Measurements from ENCODE around the gene LCLAT1.
"Not testable (repeated sequence)": the region's sequence is repeated elsewhere in the genome, so short reads cannot be mapped to it uniquely, and the experiment has no call there.

LCLAT1 gene

DNA sequence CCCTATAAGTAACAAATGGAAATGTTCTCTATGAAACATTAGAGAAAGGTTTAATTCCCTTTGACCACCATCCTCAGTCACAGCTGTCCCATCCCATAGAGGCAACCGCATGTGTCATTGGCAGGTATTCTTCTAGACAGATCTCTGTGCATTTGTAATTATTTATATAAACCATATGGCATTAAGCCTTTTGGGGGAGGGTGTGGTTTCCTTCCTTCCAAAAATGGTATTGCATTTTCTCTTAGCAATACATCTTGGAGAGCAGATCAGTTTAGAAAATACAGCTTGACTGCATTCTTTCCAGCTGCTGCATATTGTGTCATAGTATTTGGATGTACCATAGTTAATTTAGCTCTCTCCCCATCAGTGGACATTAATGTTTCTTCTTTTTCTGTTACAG, 57.7 kb downstream of the LCLAT1 start:
- H3K9me3 Mint-ChIP-seq: peaks cover 24% of the 10 kb centered on the region

DNA sequence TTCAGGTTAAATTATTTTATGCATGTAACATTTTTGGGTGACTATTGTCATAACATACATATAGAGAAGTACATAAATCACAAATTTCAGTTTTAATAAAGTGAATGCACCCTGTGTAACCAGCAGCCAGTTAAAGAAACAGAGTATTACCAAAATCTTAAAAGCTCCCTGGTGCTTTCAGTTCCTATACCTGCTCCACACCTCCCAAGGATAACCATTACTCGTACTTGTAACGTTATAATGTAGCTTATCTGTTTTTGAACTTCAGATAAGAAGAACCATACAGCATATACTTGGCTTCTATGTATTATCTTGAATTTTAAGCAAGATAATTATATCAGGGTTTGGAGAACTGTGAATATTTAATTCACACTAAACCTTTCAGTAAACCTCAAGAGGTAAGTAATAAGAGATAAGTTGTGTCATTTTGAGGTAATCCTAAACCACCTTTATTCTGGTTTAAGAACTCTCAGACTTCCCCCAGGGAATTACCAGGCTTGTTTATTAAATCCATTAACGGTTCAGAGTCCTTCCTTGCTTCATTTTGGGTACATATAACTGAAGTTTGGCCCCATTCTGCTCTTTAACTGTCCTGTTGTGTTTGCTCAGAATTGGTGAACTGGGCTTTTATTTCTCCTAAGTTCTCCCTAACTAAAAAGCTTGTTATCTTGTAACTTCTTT, 58.6 kb downstream of the LCLAT1 start:
- peaks cover 53% of the 10 kb centered on the region for H3K4me1 Mint-ChIP-seq (ENCODE audit: low read depth)

More for the DNA sequence above, 57.7 kb downstream of the LCLAT1 start:
- Mint-ChIP-seq H3K27me3 (no peaks in the 10 kb centered on the region), H3K4me1 (ENCODE audit: low read depth) (peaks cover 47% of the 10 kb centered on the region), H3K36me3 (ENCODE audit: low read depth) (peaks cover 41% of the 10 kb centered on the region), H3K27ac (peak overlapping the region; percentile 27), H3K4me3 (no peak overlapping the region)

DNA sequence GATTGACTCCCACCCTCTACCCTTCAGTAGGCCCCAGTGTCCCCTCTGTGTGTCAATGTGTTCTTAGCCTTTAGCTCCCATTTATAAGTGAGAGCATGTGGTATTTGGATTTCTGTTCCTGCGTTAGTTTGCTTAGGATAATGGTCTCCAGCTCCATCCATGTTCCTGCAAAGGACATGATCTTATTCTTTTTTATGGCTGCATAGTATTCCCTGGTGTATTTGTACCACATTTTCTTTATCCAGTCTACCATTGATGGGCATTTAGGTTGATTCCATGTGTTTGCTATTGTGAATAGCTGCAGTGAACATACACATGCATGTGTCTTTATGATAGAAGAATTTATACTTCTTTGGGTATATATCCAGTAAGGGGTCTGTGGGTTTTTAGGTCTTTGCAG, 60.4 kb downstream of the LCLAT1 start:
- not testable (repeated sequence) for H3K27ac Mint-ChIP-seq, H3K27me3 Mint-ChIP-seq, H3K4me3 Mint-ChIP-seq
- peaks cover 19% of the 10 kb centered on the region for H3K36me3 Mint-ChIP-seq (ENCODE audit: low read depth)
- H3K9me3 Mint-ChIP-seq: peaks cover 17% of the 10 kb centered on the region
- peaks cover 59% of the 10 kb centered on the region for H3K4me1 Mint-ChIP-seq (ENCODE audit: low read depth)

More for the DNA sequence above, 58.6 kb downstream of the LCLAT1 start:
- Mint-ChIP-seq H3K27ac (no peak overlapping the region), H3K4me3 (no peak overlapping the region), H3K36me3 (ENCODE audit: low read depth) (peaks cover 36% of the 10 kb centered on the region), H3K9me3 (peaks cover 23% of the 10 kb centered on the region), H3K27me3 (no peaks in the 10 kb centered on the region)

DNA sequence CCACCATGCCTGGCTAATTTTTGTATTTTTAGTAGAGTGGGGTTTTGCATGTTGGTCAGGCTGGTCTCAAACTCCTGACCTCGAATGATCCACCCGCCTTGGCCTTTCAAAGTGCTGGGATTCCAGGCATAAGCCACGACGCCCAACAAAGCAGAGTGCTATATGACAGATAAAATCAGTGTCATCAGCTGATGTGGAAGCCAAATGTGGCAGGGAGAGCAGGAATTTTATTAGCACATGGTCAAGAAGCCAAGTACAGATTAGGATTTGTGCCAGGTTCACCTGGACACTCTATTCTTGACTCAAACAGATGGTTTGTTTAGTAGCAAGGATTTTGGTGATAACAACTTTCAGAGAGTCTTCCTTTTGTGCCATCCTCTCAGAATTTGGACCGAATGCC, 62.7 kb downstream of the LCLAT1 start:
- no peaks in the 10 kb centered on the region for H3K27me3 Mint-ChIP-seq
- peaks cover 17% of the 10 kb centered on the region for H3K36me3 Mint-ChIP-seq (ENCODE audit: low read depth)
- H3K4me3 Mint-ChIP-seq: no peak overlapping the region
- peaks cover 51% of the 10 kb centered on the region for H3K4me1 Mint-ChIP-seq (ENCODE audit: low read depth)
- peaks cover 12% of the 10 kb centered on the region for H3K9me3 Mint-ChIP-seq
- H3K27ac Mint-ChIP-seq: no peak overlapping the region

DNA sequence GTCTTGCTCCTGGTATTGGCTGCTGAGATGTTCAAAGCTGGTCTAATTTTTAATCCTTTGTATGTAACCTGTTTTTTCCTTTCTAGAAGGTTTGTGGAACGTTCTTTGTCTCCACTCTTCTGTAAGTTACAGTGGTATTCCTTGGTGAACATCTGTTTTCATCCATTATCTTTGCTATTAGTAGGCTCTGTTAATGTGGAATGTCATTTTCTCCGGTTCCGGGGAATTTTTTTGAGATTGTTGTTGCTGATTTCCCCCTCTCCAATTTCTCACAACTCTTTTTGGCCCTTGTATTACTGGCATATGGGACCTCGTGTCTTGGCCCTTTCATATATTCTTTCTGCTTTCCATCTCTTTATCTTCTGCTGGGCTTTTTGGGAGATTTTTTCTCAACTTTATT, 63.4 kb downstream of the LCLAT1 start:
- Mint-ChIP-seq H3K9me3 (peaks cover 12% of the 10 kb centered on the region), H3K4me1 (ENCODE audit: low read depth) (peaks cover 49% of the 10 kb centered on the region), H3K27ac (no peak overlapping the region), H3K4me3 (no peak overlapping the region), H3K27me3 (no peaks in the 10 kb centered on the region), H3K36me3 (ENCODE audit: low read depth) (peaks cover 20% of the 10 kb centered on the region)

DNA sequence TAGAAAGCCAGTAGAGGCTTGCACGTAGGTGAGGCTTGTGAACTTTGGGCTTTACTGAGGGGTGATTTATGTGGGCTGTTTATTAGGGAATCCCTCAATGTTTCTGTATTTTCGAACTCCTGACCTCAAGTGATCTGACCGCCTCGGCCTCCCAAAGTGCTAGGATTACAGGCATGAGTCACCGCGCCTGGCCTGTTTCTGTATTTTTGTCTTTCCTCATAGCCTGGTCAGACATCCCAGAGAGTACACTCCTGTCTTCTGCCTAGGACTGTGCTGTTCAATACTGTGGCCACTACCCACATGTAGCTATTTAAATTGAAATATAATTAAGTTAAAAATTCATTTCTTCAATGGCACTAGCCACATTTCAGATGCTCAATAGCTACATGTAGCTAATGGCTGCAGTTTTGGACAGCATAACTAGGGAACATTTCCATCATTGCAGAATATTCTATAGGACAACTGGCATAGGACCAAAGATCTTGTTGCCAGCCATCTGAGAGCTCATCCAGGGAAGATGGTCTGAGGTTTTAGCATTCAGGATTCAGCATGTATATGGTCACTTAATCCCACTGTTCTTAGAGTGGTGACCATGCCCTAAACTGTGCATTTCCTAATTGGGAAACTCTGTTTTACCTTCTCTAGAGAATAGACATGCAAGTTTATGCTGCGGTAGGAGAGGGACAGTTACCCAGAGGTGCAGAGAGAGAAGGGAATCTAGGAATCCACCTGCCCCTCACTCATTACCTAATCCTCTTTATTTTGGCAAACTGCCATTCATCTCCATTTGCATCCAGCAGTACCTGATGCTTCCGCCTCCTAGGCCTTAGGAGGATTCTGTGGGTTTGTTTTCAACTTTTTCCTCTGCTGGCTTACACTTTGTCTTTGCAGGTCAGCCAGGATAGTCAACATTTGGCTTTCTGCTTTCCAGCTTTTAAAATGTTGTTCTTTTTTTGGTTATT, 64.4 kb downstream of the LCLAT1 start:
- Mint-ChIP-seq H3K9me3 (peaks cover 12% of the 10 kb centered on the region), H3K4me3 (no peak overlapping the region), H3K36me3 (ENCODE audit: low read depth) (peaks cover 20% of the 10 kb centered on the region), H3K4me1 (ENCODE audit: low read depth) (peaks cover 42% of the 10 kb centered on the region), H3K27me3 (no peaks in the 10 kb centered on the region), H3K27ac (peak overlapping the region; percentile 69)

DNA sequence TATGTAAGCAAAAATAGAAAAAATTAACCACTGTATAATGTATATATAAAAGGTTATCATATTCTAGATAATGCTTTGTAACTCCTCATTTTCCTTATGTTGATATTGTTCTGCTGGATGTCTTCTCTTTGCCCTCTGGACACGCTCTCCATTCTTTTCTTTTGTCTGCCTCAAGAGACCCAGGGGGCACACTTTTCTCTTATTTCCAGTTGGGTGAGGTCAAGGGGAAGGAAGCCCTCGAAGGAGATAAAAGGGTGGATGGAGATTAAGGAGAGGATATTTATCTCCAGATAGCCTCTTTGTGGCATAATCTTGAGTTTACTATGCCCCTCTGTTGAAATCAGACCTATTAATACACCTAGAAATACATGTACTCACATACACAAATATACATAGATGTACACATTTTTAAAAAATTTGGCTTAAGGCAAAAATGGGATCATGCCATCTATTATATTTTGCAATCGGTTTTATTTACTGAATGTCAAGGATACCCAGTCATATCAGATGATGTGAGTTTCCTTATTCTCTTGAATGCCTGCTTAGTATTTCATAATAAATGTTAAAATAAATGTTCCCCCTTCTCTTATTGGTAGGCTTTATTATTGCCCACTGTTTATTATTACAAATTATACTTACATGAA, 65.3 kb downstream of the LCLAT1 start:
- Mint-ChIP-seq H3K4me3 (no peak overlapping the region), H3K36me3 (ENCODE audit: low read depth) (peaks cover 25% of the 10 kb centered on the region), H3K27ac (no peak overlapping the region), H3K4me1 (ENCODE audit: low read depth) (peaks cover 42% of the 10 kb centered on the region), H3K9me3 (peaks cover 15% of the 10 kb centered on the region), H3K27me3 (no peaks in the 10 kb centered on the region)

DNA sequence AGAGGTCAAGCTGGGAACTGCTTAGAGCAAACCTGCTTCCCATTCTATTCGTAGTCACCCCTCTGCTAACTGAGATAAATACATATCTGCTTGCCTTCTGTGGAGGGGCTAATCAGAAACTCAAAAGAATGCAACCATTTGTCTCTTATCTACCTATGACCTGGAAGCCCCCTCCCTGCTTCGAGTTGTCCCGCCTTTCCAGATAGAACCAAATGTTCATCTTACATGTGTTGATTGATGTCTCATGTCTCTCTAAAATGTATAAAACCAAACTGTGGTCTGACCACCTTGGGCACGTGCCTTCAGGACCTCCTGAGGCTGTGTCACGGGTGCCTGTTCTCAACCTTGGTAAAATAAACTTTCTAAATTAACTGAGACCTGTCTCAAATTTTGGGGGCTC, 66.6 kb downstream of the LCLAT1 start:
- H3K4me3 Mint-ChIP-seq, H3K27me3 Mint-ChIP-seq, H3K27ac Mint-ChIP-seq: not testable (repeated sequence)
- H3K9me3 Mint-ChIP-seq: peaks cover 14% of the 10 kb centered on the region
- peaks cover 28% of the 10 kb centered on the region for H3K36me3 Mint-ChIP-seq (ENCODE audit: low read depth)
- H3K4me1 Mint-ChIP-seq (ENCODE audit: low read depth): peaks cover 42% of the 10 kb centered on the region

DNA sequence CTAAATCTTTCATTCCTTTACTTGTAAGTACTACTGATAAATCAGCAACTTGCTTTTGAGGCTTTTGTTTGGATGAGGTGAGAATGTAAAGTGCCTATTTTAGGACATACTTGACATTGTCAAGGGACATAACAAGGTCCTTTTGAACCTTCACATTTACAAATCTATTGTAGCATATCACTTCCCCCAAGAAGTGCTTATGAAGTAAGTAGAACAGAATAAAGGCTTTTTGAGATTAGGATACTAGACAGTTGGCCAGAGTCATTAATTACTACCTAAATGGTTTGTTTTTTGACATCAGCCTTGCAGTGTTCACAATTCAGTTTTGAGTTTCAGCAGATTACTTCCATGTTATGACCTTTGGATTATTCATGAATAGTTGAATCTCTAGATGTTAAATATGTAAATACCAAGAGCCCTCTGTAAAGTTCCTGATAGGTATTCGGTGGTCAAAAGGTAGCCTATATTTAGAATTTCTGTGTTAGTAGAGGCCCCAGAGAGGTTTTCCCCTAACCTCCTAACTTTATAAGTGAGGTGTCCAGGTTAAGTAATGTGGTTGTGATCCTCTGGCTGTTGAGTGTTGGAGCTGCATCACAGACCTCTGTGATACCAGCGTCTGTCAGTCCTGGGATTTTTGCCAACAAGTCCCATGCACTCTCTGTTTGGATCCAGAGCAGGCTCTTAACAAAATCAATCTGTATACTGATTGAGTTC, 67.2 kb downstream of the LCLAT1 start:
- Mint-ChIP-seq H3K4me1 (ENCODE audit: low read depth) (peaks cover 37% of the 10 kb centered on the region), H3K4me3 (no peak overlapping the region), H3K9me3 (peaks cover 20% of the 10 kb centered on the region), H3K27ac (no peak overlapping the region), H3K36me3 (ENCODE audit: low read depth) (peaks cover 29% of the 10 kb centered on the region), H3K27me3 (no peaks in the 10 kb centered on the region)

DNA sequence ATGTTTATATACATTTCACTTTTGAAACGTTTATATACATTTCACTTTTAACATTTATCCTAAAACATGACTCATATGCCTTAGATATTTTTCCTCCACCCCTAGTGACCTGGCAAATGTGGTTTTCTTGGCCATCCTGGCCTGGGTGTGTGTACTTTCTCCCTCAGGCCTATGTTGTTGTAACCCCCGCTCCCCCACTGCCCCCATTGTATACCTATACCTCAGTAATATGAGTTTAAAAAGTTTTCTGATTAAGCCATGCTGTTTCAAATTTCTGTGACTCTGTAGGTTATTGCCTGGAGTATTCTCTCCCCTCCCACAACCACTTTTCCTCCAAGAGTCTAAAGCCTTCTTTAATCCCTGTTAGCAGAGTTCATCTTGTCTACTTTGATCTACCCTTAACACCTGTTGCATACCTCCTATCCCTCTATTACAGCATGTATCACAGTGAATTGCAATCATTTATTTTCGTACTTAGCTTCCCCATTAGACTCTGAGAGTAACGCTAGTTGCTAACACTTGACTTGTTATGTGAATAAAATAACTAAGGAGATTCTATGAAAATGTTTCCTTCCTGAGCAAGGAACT, 67.9 kb downstream of the LCLAT1 start:
- no peak overlapping the region for H3K27ac Mint-ChIP-seq
- H3K36me3 Mint-ChIP-seq (ENCODE audit: low read depth): peaks cover 35% of the 10 kb centered on the region
- no peaks in the 10 kb centered on the region for H3K27me3 Mint-ChIP-seq
- H3K4me3 Mint-ChIP-seq: no peak overlapping the region
- H3K9me3 Mint-ChIP-seq: peaks cover 24% of the 10 kb centered on the region
- peaks cover 35% of the 10 kb centered on the region for H3K4me1 Mint-ChIP-seq (ENCODE audit: low read depth)

DNA sequence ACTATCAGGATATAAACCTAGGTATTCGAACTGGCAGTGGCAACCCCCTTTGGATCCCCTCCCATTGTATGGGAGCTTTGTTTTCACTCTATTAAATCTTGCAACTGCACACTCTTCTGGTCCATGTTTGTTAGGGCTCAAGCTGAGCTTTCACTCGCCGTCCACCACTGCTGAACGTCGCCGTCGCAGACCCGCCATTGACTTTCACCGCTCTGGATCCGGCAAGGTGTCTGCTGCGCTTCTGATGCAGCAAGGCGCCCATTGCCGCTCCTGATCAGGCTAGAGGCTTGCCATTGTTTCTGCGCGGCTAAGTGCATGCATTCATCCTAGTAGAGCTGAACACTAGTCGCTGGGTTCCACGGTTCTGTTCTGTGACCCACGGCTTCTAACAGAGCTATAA, 69.1 kb downstream of the LCLAT1 start:
- Mint-ChIP-seq H3K27me3 (no peaks in the 10 kb centered on the region), H3K4me1 (ENCODE audit: low read depth) (peaks cover 25% of the 10 kb centered on the region), H3K9me3 (peaks cover 25% of the 10 kb centered on the region), H3K36me3 (ENCODE audit: low read depth) (peaks cover 47% of the 10 kb centered on the region), H3K27ac (no peak overlapping the region), H3K4me3 (no peak overlapping the region)

DNA sequence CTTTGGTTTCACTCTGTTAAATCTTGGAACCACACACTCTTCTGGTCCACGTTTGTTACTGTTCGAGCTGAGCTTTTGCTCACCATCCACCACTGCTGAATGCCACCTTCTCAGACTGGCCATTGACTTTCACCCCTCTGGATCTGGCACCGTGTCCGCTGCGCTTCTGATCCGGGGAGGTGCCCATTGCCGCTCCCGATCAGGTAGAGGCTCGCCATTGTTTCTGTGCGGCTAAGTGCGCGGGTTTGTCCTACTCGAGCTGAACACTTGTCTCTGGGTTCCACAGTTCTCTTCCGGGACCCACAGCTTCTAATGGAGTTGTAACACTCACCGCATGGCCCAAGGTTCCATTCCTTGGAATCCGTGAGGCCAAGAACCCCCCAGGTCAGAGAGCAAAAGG, 72.8 kb downstream of the LCLAT1 start:
- no peak overlapping the region for H3K27ac Mint-ChIP-seq
- peaks cover 58% of the 10 kb centered on the region for H3K36me3 Mint-ChIP-seq (ENCODE audit: low read depth)
- H3K27me3 Mint-ChIP-seq: no peaks in the 10 kb centered on the region
- H3K9me3 Mint-ChIP-seq: peaks cover 25% of the 10 kb centered on the region
- peaks cover 5% of the 10 kb centered on the region for H3K4me1 Mint-ChIP-seq (ENCODE audit: low read depth)
- H3K4me3 Mint-ChIP-seq: no peak overlapping the region

DNA sequence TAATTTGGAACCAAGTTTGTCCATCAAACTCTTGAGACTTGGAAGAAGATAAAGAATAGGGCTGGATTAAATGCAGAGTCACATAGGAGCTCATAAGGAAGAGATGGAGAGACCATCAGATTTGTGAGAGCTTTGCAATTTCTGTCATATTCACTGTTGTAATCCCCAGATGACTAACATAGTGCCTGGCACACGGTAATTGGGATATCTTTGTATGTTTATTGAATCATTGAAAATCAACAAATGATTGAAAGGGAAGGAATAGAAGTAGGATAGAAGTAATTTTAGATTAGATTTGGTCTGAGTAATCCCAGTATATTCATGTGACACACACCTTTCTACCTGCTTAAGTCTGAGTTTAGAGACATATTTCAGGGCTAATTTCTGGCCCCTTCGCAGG, 75.4 kb downstream of the LCLAT1 start:
- H3K9me3 Mint-ChIP-seq: peaks cover 25% of the 10 kb centered on the region
- H3K27me3 Mint-ChIP-seq: no peaks in the 10 kb centered on the region
- H3K27ac Mint-ChIP-seq: no peak overlapping the region
- H3K4me1 Mint-ChIP-seq (ENCODE audit: low read depth): no peaks in the 10 kb centered on the region
- peaks cover 72% of the 10 kb centered on the region for H3K36me3 Mint-ChIP-seq (ENCODE audit: low read depth)
- no peak overlapping the region for H3K4me3 Mint-ChIP-seq

DNA sequence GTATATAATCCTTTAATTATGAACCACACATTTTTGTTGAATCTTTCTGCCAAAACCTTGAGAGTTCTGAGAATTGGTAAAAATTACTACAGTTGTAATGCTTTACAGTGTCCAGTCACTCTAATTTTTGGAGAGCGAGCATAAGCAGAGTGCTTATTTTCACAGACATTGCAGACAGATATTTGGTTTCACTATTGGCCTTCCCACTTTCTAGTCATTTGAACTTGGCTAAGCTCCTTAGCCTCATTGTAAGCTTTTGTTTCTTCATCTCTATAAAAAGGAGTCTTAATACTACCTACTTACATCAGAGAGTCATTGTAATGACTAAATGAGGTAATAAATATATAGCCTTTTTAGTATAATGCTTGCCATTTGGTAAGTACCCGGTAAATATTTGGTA, 80.4 kb downstream of the LCLAT1 start:
- H3K27me3 Mint-ChIP-seq: no peaks in the 10 kb centered on the region
- H3K36me3 Mint-ChIP-seq (ENCODE audit: low read depth): peaks cover 40% of the 10 kb centered on the region
- H3K4me3 Mint-ChIP-seq: no peak overlapping the region
- peaks cover 4% of the 10 kb centered on the region for H3K9me3 Mint-ChIP-seq
- H3K27ac Mint-ChIP-seq: no peak overlapping the region
- no peaks in the 10 kb centered on the region for H3K4me1 Mint-ChIP-seq (ENCODE audit: low read depth)
